PFSK-1 (cell line): ENCODE measurements around the gene DPY19L3.

Experiments
- FOXP2 ChIP-seq: optimal IDR thresholded peaks from 2 replicates; pipeline ENCODE3; 2011; ENCODE audit warnings: borderline replicate concordance, control low read depth, inconsistent platforms; ENCODE audit not compliant: insufficient read depth; ENCODE audit errors: extremely low read length, extremely low read depth
- POLR2AphosphoS5 ChIP-seq: IDR thresholded peaks from 2 replicates; pipeline ENCODE4 v1.6.1; 2012; ENCODE audit warnings: low read depth, mild to moderate bottlenecking, control low read depth, low read length, moderate library complexity
- REST ChIP-seq, 2 experiments: IDR thresholded peaks; 2 replicates each; pipeline versions ENCODE4 v1.6.1 to v1.8.0; 2011 to 2012; ENCODE audit warnings: low read depth in 2 of 2, low read length in 2 of 2, control low read depth in 1 of 2, inconsistent platforms in 1 of 2, mild to moderate bottlenecking in 1 of 2, moderate library complexity in 1 of 2; ENCODE audit not compliant: insufficient read depth in 1 of 2
- SIN3A ChIP-seq: IDR thresholded peaks from 2 replicates; pipeline ENCODE4 v1.6.1; 2012; ENCODE audit warnings: mild to moderate bottlenecking, low read length, moderate library complexity, borderline replicate concordance; ENCODE audit not compliant: insufficient read depth
- TAF1 ChIP-seq: IDR thresholded peaks from 2 replicates; pipeline ENCODE4 v1.6.1; 2012; ENCODE audit warnings: low read length, control low read depth, borderline replicate concordance; ENCODE audit not compliant: insufficient read depth

GRCh38 chr19:32373585-32374295 lies 31.8 kb upstream of the DPY19L3 start:
- 0 out of 4 replicates have a peak, but pooled peaks of 1 of the 2 experiments have one; percentile 31 for TF ChIP-seq REST (IDR thresholded peaks at IDR 0.05; ENCODE audit: insufficient read depth in 1 of 2, low read depth in 2 of 2, low read length in 2 of 2)
- 0 out of 2 replicates have a peak, but pooled peaks have one; percentile 36 for TF ChIP-seq POLR2AphosphoS5
- TF ChIP-seq SIN3A = peak; percentile 77; the same call in 1 of the 2 replicates
- TF ChIP-seq TAF1 = no peak
- TF ChIP-seq FOXP2 = peak; percentile 57
